GM21447 (cell line): ENCODE measurements around the gene PPFIA3.
"Not testable (repeated sequence)": the region's sequence is repeated elsewhere in the genome, so short reads cannot be mapped to it uniquely, and the experiment has no call there.

Source experiments
- ATAC-seq: cut with Tn5 transposase; IDR thresholded peaks from one replicate; pipeline ENCODE4 v1.9.1; 2021; ENCODE audit not compliant: unreplicated experiment

PPFIA3 gene

GRCh38 chr19:49119411-49120324 is at the start of gene PPFIA3:
TSS of gene PPFIA3 (plus strand) at chr19:49119544. CDS start at chr19:49127874, 8,330 bp downstream.
- ATAC-seq, result no peak

GRCh38 chr19:49070416-49070815 is 48.9 kb upstream of the PPFIA3 start:
- ATAC-seq, result no peak

- ATAC-seq, result no peak
Observed at GRCh38 chr19:49071860-49072547, 47.3 kb upstream of the PPFIA3 start.

- ATAC-seq, result no peak
Observed at GRCh38 chr19:49073514-49074378, 45.6 kb upstream of the PPFIA3 start.

GRCh38 chr19:49074869-49075268 is 44.5 kb upstream of the PPFIA3 start:
- ATAC-seq, result not testable (repeated sequence)

- ATAC-seq, result no peak
Observed at GRCh38 chr19:49080392-49080791, 39.0 kb upstream of the PPFIA3 start.

GRCh38 chr19:49081273-49081672 is 38.1 kb upstream of the PPFIA3 start:
- ATAC-seq, result no peak

- no peak for ATAC-seq
Observed at GRCh38 chr19:49084206-49085019, 34.9 kb upstream of the PPFIA3 start.

- ATAC-seq, result peak; percentile 86
Observed at GRCh38 chr19:49085020-49085867, 34.1 kb upstream of the PPFIA3 start, which contains the start of gene SNRNP70. TSS of gene SNRNP70 (plus strand) at chr19:49085451. CDS start at chr19:49086415, 964 bp downstream.

- no peak for ATAC-seq
Observed at GRCh38 chr19:49085868-49086232, 33.5 kb upstream of the PPFIA3 start.

- ATAC-seq, result no peak
Observed at GRCh38 chr19:49086296-49086695, 33.0 kb upstream of the PPFIA3 start.

- ATAC-seq, result no peak
Observed at GRCh38 chr19:49091391-49092038, 27.8 kb upstream of the PPFIA3 start.

- no peak for ATAC-seq
Observed at GRCh38 chr19:49092686-49093085, 26.7 kb upstream of the PPFIA3 start.

GRCh38 chr19:49094505-49095482 is 24.6 kb upstream of the PPFIA3 start:
- no peak for ATAC-seq

GRCh38 chr19:49097453-49098288 is 21.7 kb upstream of the PPFIA3 start:
- ATAC-seq, result no peak

GRCh38 chr19:49098795-49099194 is 20.5 kb upstream of the PPFIA3 start:
- ATAC-seq, result no peak

GRCh38 chr19:49101160-49101559 is 18.2 kb upstream of the PPFIA3 start:
- ATAC-seq, result no peak
